HG02763 (cell line): ENCODE data around the gene PSMA1.
A peak's percentile ranks its signal among the peaks of the same experiment; 100 is the strongest.
"Not testable (repeated sequence)": the region's sequence is repeated elsewhere in the genome, so short reads cannot be mapped to it uniquely, and the experiment has no call there.

Experiments
- ATAC-seq: cut with Tn5 transposase; IDR thresholded peaks from one replicate; pipeline ENCODE4 v1.9.1; 2021; ENCODE audit warnings: mild to moderate bottlenecking, moderate library complexity; ENCODE audit not compliant: unreplicated experiment

Gene PSMA1

DNA sequence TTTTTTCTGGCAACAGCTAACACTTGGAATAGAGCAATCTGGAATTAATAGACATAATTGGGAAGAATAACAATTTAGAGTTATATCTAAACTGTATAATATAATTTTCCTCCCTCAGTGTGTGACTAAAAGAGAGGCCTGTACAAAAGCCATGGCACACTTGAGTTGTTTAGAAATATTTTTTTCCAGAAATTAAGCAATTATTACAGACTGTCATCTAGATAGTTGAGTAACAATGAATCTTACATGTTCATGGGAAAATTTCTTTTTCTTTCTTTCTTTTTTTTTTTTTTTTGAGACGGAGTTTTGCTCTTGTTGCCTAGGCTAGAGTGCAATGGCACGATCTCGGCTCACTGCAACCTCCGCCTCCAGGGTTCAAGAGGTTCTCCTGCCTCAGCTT lies 15.0 kb upstream of the PSMA1 start:
- ATAC-seq: not testable (repeated sequence)

DNA sequence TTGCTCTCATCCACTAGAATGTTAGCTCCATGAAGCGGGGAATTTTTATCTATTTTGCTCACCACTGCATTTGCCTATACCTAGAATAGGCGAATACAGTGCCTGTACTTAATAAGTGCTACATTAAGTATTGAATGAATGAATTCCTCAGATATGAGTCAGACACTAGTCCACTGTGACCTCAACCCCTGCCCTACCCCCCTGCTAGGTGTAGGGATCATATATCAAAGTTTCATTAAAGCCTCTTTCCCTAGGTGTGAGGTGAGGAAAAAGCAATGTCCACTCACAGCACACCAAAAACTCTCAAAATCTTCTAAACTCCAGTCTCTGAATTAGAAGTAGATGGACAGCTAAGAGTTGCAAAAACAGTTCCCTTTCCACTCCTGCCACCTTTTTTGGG lies 9.8 kb upstream of the PSMA1 start:
- no peak for ATAC-seq

DNA sequence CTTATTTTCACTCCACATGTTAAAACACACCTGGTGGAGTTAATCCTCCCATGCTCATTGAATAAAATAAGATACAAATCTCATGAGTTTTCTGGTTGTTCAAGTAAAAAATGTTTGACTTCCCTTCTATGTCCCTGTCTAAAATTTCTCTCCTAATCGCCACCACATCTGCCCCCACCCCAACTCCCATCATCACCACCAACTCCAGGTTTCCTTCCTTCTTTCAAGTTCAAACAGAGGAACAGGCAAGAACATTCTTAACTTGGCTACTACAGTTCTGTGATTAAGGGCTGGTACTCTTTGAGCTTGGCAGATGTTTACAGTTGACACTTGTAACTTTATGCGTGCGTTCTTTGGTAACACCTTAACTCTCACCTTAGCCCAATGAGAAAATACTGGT lies 9.1 kb upstream of the PSMA1 start:
- ATAC-seq: no peak

DNA sequence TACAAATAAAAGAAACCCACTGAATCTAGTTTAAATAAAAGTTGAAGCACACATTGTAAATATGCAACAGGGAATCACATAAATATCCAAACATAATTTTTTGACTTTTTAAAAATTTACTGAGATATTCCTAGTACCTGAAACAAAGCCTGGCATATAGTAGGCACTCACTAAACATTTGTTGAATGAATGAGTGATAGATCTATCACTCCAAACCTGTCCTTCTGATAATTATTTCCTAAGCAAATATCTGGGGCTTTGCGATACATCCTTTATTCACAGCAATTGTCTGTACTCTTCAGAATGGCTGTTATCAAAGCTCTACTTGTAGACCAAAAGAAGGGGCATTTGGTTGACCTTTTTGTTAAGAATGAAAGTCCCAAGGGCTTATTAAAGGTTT lies 2.6 kb upstream of the PSMA1 start:
- no peak for ATAC-seq

DNA sequence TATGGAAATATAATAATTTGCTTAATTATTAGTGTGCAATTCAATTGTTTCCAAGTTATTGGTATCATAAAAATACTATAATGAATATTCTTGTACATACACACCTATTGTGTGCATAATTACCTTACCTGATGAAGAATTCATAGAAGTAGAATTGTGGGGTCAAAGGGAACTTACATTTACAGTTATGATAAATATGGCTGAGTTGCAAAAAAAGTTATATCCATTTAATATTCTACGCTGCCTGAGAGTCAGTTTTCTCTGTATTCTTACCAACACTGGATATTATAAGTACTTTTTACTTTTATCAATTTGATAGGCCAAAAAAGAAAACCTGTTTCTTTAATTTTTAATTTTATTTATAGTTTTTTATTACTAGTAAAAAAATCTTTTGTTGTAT lies 2.1 kb upstream of the PSMA1 start:
- ATAC-seq: no peak

DNA sequence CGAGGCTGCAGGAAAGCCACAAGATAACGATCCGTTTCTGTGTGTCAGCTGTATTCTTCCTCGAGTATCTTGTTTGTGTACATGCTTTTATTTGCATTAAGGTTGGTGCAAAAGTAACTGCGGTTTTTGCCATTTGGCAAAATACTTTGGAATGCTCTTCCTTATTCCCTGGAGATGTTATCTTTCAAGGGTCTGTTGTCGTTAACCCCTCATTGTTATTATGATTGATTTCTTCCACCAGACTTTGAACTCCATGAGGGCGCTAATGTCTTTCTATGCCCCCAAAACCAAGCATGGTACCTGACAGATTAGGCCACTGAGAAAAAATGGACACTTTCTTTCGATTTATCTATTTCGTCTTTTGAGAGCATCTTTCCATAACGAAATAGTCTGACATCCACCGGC lies 563 bp upstream of the PSMA1 start:
- ATAC-seq: no peak

DNA sequence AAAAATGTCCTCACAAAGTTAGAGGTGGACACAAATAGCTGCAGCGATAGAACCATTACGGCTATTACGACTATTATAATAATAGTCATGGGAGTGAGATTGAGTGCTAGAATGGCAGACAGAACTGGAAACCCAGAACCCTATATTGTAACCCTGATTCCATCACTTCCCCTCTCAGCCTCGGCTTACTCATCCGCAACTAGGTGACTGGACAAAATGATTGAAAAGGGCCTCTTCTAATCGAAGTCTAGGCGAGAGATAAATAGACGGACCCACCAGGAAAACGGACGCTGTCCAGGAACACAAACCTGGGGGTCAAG lies 629 bp downstream of the PSMA1 start:
- no peak for ATAC-seq

DNA sequence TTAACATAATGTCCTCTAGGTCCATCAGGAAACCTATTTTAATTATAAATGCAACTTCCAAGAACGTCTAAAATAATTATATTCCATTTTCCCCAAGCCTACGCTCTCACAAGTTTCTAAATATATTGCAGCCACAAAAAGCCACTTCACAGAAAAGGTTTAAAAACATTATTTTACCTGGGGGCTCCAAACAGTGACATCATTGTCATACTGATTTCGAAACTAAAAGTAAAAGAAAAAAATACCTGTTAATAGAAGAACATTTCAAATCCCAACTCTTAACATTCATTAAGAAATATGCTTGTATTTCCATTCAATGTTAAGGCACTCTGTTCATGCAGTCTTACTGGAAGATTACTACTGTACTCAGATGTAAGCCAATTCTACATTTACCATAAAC lies 1.4 kb downstream of the PSMA1 start:
- no peak for ATAC-seq

DNA sequence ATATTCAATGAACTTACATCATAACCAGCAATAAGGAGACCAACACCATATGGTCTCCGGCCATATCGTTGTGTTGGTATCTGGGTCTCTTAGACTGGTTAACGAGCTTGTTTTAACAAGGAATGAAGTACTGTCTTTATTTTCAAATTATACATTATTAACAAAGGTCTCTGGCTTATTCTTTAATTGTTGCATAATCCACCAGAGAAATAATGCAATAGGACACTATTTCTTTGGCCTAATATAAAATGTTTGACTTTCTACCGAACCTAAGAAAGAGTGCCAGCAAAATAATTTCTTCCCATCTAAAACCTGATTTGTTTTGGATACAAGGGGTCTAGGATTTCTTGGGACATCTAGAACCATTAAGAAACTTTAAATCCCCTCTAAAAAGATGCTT lies 6.4 kb downstream of the PSMA1 start:
- ATAC-seq: no peak

DNA sequence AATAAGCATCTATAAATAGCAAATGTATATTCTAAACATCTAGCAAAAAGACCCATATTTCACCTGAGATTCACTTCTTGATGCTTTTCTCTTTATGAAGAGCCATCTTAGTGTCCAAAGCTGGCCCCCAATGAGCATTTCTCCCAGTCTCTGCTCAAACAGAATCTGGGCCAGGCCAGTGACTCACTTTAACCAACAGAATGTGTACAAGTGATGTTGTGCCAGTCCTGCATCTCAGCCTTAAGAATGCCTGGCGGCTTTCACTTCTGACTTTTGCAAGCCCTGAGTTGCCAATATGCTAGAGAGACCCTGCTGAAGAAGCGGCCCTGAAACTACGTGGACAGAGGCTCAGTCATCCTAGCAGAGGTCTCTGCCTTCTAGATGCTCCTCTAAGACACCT lies 13.7 kb downstream of the PSMA1 start:
- no peak for ATAC-seq

DNA sequence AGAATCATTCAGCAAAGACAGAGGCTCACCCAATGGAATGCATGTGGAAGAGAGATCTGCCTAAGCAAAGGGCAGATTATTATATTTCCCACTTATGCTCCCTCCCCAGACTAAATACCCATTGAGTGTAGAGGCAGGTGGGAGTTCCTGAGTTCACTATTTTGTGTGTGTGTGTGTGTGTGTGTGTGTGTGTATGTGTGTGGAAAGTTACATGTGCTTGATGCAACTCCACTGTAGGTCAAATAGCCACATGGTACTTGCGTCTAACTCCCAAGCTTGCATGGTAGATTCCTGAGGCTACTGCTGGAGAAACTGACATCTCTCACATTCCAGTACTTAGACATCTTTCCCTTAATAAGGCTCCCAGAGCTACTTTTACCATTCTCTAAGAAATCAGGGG lies 17.2 kb downstream of the PSMA1 start:
- ATAC-seq: no peak

DNA sequence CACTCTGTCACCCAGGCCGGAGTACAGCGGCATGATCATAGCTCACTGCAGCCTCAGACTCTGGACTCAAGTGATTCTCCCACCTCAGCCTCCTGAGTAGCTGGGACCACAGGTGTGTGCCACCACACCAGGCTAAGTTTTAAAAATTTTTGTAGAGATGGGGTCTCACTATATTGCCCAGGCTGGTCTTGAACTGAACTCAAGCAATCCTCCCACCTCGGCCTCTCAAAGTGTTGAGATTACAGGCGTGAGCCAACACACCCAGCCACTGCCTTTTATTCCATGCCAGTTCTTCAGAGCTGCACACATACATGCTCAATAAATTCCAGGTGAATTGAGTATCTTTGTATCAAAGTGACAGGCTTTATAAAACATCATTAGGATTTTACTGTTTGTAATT lies 18.1 kb downstream of the PSMA1 start:
- ATAC-seq: no peak

DNA sequence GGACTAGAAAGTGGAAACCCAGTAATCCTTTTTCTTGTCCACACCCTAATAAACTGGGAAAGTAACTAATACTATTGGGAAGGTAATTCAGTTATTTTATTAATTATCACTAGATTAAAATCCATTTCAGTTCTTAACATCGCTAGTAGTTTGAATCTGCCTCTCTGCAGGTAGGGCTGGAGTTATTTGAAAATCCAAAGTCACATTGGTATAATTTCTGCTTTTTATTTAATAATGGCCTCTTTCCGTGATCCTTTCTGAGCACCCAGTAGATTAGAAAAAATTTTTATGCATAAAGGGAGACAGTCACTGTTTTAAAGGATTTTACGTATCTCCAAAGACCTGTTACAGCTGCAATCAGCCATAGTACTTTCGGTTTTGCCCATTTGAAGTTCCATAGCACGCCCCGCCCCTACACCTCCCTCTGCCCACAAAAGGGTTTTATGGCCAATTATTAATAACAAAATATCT lies 20.0 kb downstream of the PSMA1 start:
- ATAC-seq: peak; percentile 53

DNA sequence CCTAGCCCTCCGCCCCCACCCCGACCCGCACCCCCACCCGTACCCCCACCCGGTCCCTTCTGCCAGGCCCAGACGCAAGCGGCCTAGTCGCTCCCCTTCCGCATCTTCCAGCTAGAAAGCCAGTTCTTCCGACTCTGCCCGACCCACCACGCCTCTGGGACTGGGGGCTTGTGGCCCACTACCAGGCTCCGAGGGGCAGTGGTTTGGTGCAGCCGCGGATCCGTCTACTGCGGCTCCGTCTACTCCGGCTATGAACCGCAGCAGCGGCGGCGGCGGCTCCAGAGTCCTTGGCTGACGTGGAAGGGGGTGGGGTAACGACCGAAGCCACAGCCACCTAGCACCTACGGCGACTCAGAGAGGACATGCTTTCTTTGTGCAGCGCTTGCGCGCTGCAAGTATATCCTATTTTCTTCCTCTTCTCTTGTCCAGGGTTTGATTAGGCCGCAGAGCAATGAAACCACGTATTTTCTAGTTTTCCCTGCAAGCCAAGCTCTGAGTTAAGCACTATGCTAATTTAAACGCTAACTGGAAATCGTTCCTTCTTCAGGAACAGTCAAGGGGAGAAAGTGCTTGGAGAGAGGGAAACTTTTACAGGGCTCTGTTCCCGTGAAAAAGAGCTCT lies 20.5 kb downstream of the PSMA1 start, which contains the start of gene COPB1:
COPB1 (minus strand) TSS at position 252 of the 621 bp plus-strand sequence. CDS start 883 bp downstream, outside the sequence.
- ATAC-seq: peak; percentile 90

DNA sequence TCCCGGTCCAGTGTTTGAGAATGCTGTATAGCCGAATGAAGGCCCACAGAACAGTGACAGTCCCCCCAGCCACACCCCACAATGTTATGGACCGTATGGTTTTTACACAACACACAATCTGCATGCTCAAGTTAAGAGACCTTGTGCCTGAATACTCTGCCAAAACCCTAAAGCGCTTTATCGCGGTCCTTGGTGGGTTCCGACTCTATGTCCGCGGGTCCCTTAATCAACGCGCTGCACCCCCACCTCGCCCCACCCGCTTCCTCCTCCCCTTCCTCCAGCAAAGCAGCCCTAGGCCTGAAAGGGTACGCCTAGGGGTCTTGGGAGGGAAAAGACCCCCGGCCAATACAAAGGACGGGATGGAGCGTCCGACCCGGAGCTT lies 21.0 kb downstream of the PSMA1 start:
- peak; percentile 3 for ATAC-seq

DNA sequence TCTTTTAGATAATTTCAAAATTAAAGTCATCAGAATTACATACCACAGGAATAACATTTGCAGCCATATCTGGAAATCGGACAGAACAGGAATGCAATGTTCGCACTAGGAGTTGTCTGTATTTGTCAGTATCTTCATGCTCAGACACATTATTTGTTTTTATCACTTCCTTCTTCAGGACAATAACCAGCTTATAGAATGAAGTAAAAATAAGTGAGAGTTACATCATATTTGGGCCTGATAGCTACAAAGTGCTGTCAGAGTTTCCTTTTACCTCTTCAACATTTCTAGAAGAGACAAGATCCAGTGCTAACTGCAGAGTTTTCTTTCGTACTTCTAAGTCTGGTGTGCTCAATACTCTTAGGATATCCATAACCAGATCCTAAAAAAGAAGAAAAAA lies 39.5 kb downstream of the PSMA1 start:
- no peak for ATAC-seq

DNA sequence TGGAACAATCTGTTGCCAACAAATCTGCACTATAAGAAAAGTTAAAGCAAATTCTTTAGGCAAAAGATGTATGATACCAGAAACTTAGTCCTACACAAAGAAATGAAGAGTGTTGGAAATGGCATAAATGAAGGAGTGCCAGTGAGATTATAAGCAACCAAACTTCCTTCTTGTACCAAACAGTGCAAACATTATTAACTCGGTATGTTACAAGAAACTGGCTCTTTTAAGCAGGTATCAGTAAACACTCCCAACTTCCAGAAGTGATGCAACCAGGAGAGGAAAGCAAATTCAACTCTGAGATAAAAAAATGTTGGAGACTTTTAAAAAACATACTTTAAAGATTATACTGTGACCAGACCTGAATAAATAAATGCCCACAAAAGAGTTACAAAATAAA lies 49.1 kb downstream of the PSMA1 start:
- ATAC-seq: no peak

DNA sequence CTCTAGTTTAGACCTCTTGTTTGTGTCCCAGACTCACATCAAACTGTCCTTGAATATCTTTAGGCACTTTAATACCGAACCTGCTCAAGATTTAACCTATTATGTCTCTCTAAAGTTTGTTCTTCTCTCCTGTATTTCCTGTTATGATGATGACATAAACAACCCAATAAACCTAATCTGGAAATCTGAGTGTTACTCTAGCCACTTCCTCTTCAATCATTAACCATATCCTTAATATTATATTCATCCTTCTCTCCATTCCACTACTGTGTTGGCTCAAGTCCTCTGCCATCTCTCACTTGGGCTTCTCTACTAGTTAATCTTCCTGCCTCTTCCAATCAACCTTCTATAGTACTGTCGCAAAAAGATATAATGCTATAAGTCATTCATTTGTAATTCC lies 56.6 kb downstream of the PSMA1 start:
- no peak for ATAC-seq

DNA sequence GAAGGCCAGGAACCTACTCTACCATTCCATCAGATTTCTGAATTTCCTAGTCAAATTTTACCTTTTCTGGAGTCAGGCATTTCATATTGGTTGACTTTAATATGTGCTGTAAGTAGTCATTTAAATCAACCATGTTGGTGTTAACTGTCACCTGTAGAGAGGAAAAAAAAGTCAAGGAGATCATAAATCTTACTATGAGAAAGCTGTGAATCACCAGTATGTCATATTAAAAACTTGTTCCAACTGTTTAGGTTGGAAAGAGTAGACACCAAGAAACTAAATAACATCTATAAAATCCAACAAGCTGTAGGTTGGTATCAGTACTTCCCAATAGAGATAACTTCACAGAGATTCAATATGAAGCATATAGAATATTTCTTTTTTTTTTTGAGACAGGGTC lies 60.0 kb downstream of the PSMA1 start:
- ATAC-seq: no peak

DNA sequence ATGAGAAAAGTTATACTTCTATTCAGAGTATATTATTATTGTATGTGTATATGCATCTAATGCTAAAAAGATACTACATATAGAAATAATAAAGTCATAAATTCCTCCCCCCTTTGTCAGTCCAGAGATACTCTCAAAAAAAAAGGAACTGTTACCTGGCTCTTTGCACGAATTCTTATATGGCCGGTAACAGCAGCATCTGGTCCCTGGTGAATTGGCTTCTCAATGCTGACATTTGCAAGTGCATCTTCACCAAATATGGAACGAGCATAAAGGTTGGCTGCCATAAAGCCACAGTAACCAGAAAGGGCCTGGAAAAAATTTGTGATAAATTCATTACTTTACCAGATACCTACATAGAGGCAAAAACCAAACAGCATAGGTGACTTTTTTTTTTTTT lies 61.8 kb downstream of the PSMA1 start:
- ATAC-seq: no peak

DNA sequence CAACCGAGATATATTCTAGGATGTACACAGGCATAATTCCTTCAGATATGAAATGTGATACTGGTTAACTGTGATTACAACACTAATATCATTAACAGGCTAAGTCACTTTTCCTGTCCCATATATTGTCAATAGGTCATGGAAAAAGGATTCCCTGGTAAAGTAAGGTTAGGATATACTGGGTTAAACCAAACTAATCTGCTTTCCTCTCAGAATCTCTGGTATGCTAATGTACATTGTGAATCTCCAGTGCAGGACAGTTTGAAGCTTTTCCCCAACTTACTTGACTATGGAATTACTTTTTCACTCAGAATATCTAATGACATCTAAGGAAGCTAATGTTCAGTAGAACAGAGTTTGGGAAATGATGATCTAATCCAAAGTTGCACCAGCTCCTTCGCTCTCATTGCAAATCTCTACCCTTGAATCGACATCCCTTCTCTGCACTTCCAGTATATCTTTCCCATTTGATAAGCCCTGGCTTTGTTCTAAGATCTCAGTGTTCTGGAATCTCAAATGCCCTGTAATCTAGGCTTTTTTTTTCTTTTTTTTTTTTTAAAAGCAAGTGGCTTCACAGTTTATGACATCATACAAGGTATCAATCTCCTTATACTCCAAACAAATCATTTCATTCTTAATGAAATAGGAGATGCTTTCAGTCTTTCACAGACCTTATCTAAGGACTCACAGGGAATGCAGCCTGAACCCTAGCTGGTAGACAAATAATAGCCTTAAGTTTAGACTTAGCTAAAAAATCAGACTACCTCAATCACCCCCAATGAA lies 64.3 kb downstream of the PSMA1 start:
- ATAC-seq: no peak
